Measurements from ENCODE around the gene EXTL1.

EXTL1 gene

GRCh38 chr1:26070296-26070962 lies 48.9 kb downstream of the EXTL1 start:
- DNase-seq (ENCODE audit: low spot score): no peak

GRCh38 chr1:26070963-26071342 lies 49.4 kb downstream of the EXTL1 start:
- DNase-seq (ENCODE audit: low spot score): no peak

- no peak for DNase-seq (ENCODE audit: low spot score)
These were observed 50.7 kb downstream of the EXTL1 start for GRCh38 chr1:26072305-26072704.

- DNase-seq (ENCODE audit: low spot score): no peak
These were observed 54.0 kb downstream of the EXTL1 start for GRCh38 chr1:26075421-26076144.

- DNase-seq (ENCODE audit: low spot score): no peak
These were observed 55.9 kb downstream of the EXTL1 start for GRCh38 chr1:26077524-26077923.

- no peak for DNase-seq (ENCODE audit: low spot score)
These were observed 57.0 kb downstream of the EXTL1 start for GRCh38 chr1:26078286-26079177.

- no peak for DNase-seq (ENCODE audit: low spot score)
These were observed 57.6 kb downstream of the EXTL1 start for GRCh38 chr1:26079178-26079563.

GRCh38 chr1:26079960-26080814 lies 58.6 kb downstream of the EXTL1 start:
- no peak for DNase-seq (ENCODE audit: low spot score)

- no peak for DNase-seq (ENCODE audit: low spot score)
These were observed 59.9 kb downstream of the EXTL1 start for GRCh38 chr1:26081267-26082019.

GRCh38 chr1:26082020-26082350 lies 60.4 kb downstream of the EXTL1 start:
- DNase-seq (ENCODE audit: low spot score): no peak

GRCh38 chr1:26083208-26083607 lies 61.6 kb downstream of the EXTL1 start:
- DNase-seq (ENCODE audit: low spot score): no peak

- DNase-seq (ENCODE audit: low spot score): no peak
These were observed 62.6 kb downstream of the EXTL1 start for GRCh38 chr1:26084091-26084561.

GRCh38 chr1:26084844-26085243 lies 63.3 kb downstream of the EXTL1 start:
- DNase-seq (ENCODE audit: low spot score): no peak
